NB4 (cell line): ENCODE measurements around the gene CYP3A7.

Experiments
- MYC ChIP-seq: IDR thresholded peaks from 2 replicates; pipeline ENCODE4 v1.6.1; 2011; ENCODE audit warnings: low read depth, low read length
- TF ChIP-seq, protein P1 (sequence below): IDR thresholded peaks from one replicate; pipeline ENCODE4 v1.5.1; 2012; ENCODE audit warnings: low read depth, low read length

- TF ChIP-seq, protein P1, sequence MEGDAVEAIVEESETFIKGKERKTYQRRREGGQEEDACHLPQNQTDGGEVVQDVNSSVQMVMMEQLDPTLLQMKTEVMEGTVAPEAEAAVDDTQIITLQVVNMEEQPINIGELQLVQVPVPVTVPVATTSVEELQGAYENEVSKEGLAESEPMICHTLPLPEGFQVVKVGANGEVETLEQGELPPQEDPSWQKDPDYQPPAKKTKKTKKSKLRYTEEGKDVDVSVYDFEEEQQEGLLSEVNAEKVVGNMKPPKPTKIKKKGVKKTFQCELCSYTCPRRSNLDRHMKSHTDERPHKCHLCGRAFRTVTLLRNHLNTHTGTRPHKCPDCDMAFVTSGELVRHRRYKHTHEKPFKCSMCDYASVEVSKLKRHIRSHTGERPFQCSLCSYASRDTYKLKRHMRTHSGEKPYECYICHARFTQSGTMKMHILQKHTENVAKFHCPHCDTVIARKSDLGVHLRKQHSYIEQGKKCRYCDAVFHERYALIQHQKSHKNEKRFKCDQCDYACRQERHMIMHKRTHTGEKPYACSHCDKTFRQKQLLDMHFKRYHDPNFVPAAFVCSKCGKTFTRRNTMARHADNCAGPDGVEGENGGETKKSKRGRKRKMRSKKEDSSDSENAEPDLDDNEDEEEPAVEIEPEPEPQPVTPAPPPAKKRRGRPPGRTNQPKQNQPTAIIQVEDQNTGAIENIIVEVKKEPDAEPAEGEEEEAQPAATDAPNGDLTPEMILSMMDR = no peak
- no peak for TF ChIP-seq MYC
These were observed 66.5 kb downstream of the CYP3A7 start for GRCh38 chr7:99668541-99668940.
